ENCODE results near the gene FUOM. TPM values are rescaled to one million over a fixed set of nuclear protein-coding genes. Genes with fewer than 3 reads are reported as not detected.

Gene FUOM, protein sequence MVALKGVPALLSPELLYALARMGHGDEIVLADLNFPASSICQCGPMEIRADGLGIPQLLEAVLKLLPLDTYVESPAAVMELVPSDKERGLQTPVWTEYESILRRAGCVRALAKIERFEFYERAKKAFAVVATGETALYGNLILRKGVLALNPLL
- 33.3 and 40.0 TPM in 2 replicates for total RNA-seq (2014; rRNA removed)
- percentile 49 among the genes with signal in this experiment for Bru-seq, nascent RNA
- BruChase-seq, experiment 1, labeled RNA remaining after a 6-hour chase, result percentile 39 among the genes with signal in this experiment
- BruChase-seq, experiment 2, labeled RNA remaining after a 2-hour chase, result percentile 42 among the genes with signal in this experiment
- long read RNA-seq, partial matches to known transcripts, result 2 of 10 reads
- long read RNA-seq, other reads (novel, unspliced or antisense), result 5 of 10 reads

DNA sequence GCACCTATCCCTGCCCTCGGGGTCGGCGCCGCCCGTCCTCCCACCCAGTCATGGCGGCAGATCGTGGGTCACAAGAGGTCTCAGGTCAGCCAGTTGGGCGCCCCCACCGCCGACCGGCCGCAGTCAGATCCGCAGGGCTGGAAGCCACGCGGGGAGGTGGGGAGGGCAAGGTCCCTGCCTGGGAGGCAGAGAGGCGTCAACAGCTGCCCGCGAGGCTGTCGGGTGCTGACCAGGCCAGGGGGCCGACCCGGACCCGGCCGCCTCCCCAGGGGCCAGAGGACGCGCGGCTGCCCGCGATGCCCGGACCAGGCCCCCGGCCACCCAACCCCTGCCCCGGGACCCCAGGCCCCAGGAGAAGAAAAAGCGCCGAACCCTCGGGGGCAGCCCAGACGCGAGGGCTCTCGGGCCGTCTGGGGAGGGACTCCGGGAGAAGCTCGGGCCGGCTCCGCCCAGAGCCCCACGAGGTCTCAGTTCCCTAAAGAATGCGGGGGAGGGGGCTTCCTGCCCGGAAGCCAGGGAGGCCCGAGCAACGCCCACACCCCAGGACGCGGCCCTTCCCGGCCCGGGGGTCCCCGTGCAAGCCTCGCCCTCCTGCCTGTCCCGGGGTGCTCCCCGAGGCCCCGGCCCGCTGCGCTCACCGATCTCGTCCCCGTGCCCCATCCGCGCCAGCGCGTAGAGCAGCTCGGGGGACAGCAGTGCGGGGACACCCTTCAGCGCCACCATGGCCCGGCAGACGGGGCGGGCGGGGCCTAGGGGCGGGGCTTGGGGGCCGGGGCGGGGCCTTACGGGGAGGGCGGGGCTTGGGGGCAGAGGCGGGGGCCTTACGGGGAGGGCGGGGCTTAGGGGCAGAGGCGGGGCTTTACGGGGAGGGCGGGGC, at the start of gene FUOM:
Gene FUOM, minus strand, starts transcription at position 735 of the 877 bp plus-strand sequence. Its CDS starts 12 bp downstream, at position 723.
- H3K9ac ChIP-seq (ENCODE audit: low read length), result peak within 1 kb of the TSS; percentile 69
- no peaks in the 10 kb centered on the region for H4K20me1 ChIP-seq (ENCODE audit: low read length)
- no peaks in the 10 kb centered on the region for H3K27me3 ChIP-seq (ENCODE audit: low read length)
- H3K9me2 ChIP-seq (replicated peaks; ENCODE audit: low read length), result no peaks in the 10 kb centered on the region
- no peaks in the 10 kb centered on the region for H3K9me3 ChIP-seq (ENCODE audit: low read length)
- no peaks in the 10 kb centered on the region for H3K36me3 ChIP-seq (ENCODE audit: low read depth, low read length)
- intact Hi-C loops (cut with micrococcal nuclease), result no loop called here
- H3K4me3 ChIP-seq (ENCODE audit: low read length), result peak within 1 kb of the TSS; percentile 65
- ChIA-PET CTCF (no interaction called here), POLR2A (ENCODE audit: unreplicated experiment) (no interaction called here)
- no peak within 1 kb of the TSS for H3K27ac ChIP-seq (ENCODE audit: low read length)
- TF ChIP-seq EZH2phosphoT487 (IDR thresholded peaks at IDR 0.05; ENCODE audit: borderline replicate concordance, low read length) (no peak), EZH2 (IDR thresholded peaks at IDR 0.05; ENCODE audit: low read length, unreplicated experiment) (no peak)
- TF ChIP-seq, protein P1, sequence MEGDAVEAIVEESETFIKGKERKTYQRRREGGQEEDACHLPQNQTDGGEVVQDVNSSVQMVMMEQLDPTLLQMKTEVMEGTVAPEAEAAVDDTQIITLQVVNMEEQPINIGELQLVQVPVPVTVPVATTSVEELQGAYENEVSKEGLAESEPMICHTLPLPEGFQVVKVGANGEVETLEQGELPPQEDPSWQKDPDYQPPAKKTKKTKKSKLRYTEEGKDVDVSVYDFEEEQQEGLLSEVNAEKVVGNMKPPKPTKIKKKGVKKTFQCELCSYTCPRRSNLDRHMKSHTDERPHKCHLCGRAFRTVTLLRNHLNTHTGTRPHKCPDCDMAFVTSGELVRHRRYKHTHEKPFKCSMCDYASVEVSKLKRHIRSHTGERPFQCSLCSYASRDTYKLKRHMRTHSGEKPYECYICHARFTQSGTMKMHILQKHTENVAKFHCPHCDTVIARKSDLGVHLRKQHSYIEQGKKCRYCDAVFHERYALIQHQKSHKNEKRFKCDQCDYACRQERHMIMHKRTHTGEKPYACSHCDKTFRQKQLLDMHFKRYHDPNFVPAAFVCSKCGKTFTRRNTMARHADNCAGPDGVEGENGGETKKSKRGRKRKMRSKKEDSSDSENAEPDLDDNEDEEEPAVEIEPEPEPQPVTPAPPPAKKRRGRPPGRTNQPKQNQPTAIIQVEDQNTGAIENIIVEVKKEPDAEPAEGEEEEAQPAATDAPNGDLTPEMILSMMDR (conservative IDR thresholded peaks at IDR 0.05; ENCODE audit: low read depth, low read length), result no peak
- no TSS peak for BruUV-seq (replicated peaks)
- DNase-seq (peak; percentile 37), ATAC-seq (peak; percentile 61)
- peak within 1 kb of the TSS; percentile 93 for H3K4me2 ChIP-seq (ENCODE audit: low read length)
- 0 out of 2 replicates have a peak, but pooled peaks cover 4% of the 10 kb centered on the region for H3K4me1 ChIP-seq (ENCODE audit: insufficient read depth, low read length)
- H3K79me2 ChIP-seq (ENCODE audit: low read length), result no peaks in the 10 kb centered on the region
- no peaks in the 10 kb centered on the region for H3F3A ChIP-seq (ENCODE audit: low read length, unreplicated experiment)
- H2AFZ ChIP-seq (ENCODE audit: low read length), result peak within 1 kb of the TSS; percentile 78

DNA sequence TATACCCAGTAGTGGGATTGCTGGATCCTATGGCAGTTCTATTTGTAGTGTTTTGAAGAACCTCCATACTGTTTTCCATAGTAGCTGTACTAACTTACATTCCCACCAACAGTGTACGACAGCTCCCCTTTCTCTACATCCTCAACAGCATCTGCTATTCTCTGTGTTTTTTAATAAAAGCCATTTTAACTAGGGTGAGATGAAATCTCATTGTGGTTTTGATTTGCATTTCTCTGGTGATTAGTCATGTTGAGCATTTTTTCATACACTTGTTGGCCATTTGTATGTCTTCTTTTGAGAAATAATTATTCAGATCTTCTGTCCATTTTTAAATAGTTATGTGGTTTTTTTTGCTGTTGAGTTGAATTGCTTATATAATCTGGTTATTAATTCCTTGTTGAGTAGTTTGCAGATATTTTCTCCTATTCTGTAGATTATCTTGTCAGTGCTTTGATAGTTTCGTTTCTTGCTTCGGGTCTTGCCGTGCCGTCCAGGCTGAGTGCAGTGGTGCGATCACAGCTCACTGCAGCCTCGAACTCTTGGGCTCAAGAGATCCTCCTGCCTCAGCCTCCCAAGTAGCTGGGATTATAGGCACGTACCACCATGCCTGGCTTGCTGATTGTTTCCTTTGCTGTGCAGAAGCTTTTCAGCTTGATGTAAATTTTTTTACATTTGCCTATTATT, 48.2 kb upstream of the FUOM start:
- no peak overlapping the region for H3K4me3 ChIP-seq (ENCODE audit: low read length)
- no peaks in the 10 kb centered on the region; the same call in 1 of the 2 replicates for H3K4me1 ChIP-seq (ENCODE audit: insufficient read depth, low read length)
- no peak overlapping the region for H3K4me2 ChIP-seq (ENCODE audit: low read length)
- no peak overlapping the region for H3K27ac ChIP-seq (ENCODE audit: low read length)
- DNase-seq (no peak), ATAC-seq (no peak)
- ChIA-PET CTCF (no interaction called here), POLR2A (ENCODE audit: unreplicated experiment) (interaction anchor here (0.7 kb wide), 1 partner anchor 15 kb away, joined by 5 read pairs; no protein-coding TSS in a partner anchor)
- H3K79me2 ChIP-seq (ENCODE audit: low read length), result peaks cover 74% of the 10 kb centered on the region
- TF ChIP-seq EZH2phosphoT487 (IDR thresholded peaks at IDR 0.05; ENCODE audit: borderline replicate concordance, low read length) (no peak), EZH2 (IDR thresholded peaks at IDR 0.05; ENCODE audit: low read length, unreplicated experiment) (no peak)
- TF ChIP-seq, protein P1 (conservative IDR thresholded peaks at IDR 0.05; ENCODE audit: low read depth, low read length), result no peak
- BruUV-seq (replicated peaks), result no TSS peak
- H3K9me3 ChIP-seq (ENCODE audit: low read length), result 0 out of 2 replicates have a peak, but pooled peaks cover 1% of the 10 kb centered on the region
- intact Hi-C loops (cut with micrococcal nuclease), result no loop called here
- H3K9ac ChIP-seq (ENCODE audit: low read length), result no peak overlapping the region
- H3F3A ChIP-seq (ENCODE audit: low read length, unreplicated experiment), result no peaks in the 10 kb centered on the region
- peaks cover 7% of the 10 kb centered on the region; the same call in 1 of the 2 replicates for H4K20me1 ChIP-seq (ENCODE audit: low read length)
- no peaks in the 10 kb centered on the region for H3K9me2 ChIP-seq (replicated peaks; ENCODE audit: low read length)
- H3K27me3 ChIP-seq (ENCODE audit: low read length), result no peaks in the 10 kb centered on the region
- H3K36me3 ChIP-seq (ENCODE audit: low read depth, low read length), result peaks cover 42% of the 10 kb centered on the region
- no peak overlapping the region for H2AFZ ChIP-seq (ENCODE audit: low read length)
